HG03196 (cell line): ENCODE results near the gene FGF12.

Experiments used
- ATAC-seq: cut with Tn5 transposase; IDR thresholded peaks from one replicate; pipeline ENCODE4 v1.9.1; 2021; ENCODE audit not compliant: unreplicated experiment

FGF12 gene

DNA sequence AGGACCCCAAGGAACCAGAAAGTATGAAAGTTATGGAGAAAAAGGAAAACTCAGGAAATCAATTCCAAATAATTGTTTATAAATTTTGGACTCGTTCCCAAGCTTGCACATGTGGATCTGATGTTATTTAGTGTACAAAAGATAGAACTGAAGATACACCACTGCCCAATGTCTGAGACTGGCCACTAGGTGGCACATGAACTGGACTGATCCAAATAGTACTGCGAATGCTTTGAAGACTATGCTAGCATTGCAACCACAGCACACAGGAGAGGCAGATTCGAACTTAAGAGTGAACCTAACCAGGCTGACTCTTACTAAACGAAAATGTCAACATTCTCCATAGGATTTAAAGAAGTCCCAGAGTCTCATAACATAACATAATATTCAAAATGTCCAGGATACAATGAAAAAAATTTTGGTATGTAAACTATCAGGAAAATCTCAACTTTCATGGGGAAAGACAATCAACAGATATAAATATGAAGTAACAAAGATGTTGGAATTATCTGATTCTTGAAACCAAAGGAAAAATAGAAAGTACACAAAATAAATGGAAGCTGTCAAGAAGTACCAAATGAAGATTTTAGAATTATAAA is 596.7 kb downstream of the FGF12 start:
- peak; percentile 68 for ATAC-seq

DNA sequence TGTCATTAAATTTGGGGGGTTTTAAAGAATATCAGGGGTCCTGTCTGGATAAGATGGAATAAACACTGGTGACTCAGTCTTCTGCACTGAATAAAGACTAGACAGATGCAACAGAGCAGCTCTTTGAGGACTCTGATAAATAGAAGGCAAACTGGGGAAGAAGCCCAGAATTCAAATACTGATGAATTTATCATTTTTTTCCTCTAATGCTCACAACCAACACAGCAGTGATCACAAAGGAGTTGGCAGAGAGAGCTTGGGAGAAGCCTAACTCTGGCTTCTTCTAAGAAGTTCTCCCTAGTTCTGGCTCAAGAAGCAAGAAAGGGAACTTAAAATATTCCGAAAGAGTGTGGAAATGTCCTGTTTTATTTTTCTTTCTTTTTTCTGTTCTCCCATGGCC is 597.8 kb downstream of the FGF12 start:
- no peak for ATAC-seq

DNA sequence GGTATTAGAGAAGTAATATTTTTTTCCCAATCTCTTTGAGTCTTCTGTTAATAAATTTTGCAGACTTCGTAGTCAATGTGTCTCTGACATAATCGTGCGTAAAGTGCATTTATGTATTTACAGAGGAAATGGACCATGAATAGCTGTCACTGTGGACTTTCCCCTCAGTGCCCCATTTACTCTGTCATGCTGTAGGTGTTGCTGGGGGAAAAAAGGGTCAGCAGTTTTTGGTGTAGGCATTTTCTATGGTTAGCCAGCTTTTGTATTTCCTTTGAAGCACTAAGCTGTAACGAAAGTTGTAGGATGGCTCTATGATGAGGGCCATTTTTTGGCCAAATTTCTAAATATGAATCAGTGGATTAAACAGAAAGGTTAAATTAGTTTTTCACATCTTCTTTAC is 598.4 kb downstream of the FGF12 start:
- ATAC-seq: peak; percentile 87

DNA sequence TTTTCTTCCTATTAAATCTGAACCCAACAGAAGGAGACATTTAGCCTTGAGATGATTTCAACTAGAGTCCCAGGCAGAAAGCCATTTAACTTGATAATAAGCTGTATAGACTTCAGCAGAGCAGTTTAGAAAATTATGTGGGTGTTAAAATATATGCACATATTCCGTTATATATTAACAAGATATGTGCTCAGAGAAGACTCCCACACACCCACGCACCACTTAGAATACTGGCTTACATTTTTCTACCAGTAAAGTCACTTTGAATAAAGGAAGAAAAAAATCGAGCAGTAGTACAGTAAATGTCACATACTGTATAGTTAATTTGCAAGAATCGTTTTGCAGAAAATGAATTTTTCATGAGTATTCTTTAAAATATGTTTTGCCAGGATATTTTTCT is 599.3 kb downstream of the FGF12 start:
- ATAC-seq: no peak

DNA sequence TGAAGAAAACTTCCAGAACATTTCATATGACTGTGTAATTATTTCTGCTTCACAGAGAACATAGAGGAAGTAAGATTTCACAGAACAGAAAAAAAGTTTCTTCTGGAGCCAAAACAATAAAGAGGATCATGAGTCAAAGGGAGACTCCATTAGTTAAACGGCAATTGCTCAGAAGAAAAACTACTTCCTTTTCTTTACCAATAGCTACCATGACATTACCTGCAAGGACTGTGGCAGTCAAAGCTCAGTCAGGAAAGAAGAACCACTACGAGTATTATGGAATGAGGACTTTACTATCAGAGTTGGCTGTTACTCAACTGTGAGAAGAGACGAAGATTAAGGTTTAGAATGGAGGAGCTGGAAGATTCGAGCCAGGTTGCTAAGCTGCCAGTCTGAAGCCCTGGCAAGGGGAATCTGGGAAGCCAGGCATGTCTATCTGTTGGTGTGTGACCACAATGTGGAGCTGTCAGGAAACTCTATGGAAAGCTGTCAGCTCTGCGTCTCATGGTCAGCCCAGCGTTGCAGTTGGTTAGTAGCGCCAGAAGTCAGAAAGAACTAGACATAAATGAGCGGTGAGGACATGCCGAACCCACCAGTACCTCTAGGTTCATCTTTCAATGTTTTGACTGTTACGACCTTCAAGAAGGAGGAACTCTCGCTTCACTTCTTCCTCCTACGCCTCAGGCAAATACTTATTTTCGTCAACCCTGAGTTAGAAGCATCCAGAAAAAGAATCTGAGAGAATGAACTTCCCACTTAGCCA is 604.3 kb downstream of the FGF12 start:
- peak; percentile 74 for ATAC-seq

DNA sequence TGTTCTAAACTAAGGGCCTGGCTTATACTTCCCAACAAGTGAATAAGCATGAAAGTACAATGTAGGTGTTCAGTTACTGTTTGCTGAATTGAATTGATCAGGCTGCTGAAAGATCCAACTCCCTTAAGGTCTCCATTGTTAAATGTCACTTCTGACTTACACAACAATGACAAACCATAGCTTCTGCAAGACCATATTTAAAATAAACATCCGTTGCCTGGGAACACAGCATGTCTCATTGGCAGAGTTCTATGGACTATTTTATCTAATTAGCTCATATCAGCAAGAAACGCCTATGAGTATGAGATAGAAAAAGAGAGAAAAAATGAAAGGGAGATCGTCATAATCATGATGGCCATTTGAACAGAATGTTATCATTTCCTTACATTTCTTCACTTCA is 605.4 kb downstream of the FGF12 start:
- no peak for ATAC-seq

DNA sequence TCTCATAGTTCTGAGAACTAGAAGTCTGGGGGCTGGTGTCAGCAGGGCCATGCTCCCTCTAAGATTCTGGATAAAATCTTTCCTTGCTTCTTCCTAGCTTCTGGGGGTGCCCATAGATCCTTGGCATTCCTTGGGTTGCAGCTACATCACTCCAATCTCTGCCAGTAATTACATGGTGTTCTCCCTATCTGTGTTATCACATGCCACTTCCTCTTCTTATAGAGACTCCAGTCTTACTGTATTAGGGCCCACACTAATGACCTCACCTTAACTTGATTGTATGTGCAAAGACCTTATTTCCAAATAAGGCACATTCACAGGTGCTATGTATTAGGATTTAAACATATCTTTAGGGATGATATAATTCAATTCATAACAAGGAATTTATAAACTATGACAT is 618.5 kb downstream of the FGF12 start:
- ATAC-seq: no peak

DNA sequence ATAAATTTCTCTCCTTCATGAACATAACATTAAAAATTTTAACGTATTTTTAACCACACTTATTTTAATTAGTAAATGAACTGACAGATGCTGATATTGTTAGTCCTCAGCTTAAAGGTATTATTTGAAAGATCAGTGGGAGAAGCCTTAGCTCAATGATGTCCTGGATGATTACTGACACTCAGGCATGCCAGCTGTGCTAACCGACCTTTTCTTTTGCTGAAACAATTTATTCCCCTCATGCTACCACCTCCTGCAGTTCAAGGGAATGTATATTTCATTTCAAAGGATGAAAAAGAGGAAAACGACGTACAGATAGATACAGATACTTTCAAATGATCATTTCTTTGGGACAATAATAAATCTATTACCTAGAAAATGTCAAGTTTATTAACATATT is 620.8 kb downstream of the FGF12 start:
- no peak for ATAC-seq

DNA sequence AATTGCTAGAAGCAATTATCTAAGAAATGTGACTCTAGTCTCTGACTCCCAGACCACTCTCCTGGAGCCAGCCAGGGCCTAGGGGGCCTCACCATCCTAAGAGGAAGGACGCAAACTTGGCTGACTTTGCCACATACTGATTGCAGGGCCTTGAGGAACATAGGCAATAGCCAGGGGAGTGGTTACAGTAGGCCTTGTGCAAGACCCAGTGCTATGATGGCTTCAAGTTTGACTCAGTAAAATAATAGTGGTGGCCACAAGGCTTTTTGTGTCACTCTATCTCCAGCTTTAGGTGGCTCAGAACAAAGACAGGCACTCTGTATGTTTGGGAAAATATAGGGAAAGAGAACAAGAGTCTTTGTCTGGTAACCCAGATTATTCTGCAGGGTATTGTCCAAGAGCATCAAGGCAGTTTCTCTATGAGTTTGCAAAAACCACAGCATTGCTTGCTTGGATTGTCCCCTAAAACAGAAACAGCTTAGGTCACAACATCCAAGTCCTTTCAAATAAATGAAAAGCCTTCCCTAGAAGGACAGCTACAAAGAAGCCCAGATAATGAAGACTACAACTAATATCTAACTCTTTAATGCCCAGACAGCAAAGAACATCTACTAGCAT is 634.8 kb downstream of the FGF12 start:
- ATAC-seq: peak; percentile 41

DNA sequence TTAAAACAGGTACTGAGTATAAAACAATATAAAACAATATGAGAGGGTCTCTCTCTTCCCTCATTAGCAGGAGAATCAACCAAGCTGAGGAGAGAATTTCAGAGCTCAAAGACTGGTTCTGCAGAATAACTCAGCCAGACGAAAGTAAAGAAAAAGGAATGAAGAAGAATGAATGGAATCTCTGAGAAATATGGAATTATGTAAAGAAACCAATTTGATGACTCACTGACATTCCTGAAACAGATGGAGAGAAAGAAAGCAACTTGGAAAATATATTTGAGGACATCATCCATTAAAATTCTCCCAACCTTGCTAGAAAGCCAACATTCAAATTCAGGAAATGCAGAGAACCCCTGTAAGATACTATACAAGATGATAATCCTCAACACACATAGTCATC is 635.5 kb downstream of the FGF12 start:
- ATAC-seq: no peak

DNA sequence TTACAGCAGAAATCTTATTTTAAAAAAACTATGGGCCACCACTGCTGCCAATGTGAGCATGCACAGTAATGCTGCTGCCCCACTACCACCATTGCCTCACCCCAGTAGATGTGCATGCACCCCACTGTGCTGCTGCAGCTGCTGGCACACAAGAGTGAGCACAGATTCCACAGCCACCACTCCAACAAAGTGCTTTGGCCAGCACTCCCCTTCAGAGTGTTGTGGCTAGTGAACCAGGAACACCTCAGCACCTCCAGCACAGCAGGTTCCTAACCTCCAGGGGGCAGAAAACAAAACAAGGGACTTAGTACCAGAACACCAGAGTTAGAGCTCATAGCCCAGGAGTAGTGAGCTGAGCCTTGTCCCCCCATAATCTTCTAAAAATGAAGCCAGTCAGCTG is 636.8 kb downstream of the FGF12 start:
- ATAC-seq: peak; percentile 68
